Measurements from ENCODE around the gene GRK1. TPM values are rescaled to one million over a fixed set of nuclear protein-coding genes. Genes with fewer than 3 reads are reported as not detected.

Gene GRK1
- total and polyA plus RNA-seq, 2 experiments from 2014 or later: not detected

GRCh38 chr13:113659337-113659736 is 7.7 kb upstream of the GRK1 start (continued):
- no peak for TF ChIP-seq CTCF (conservative IDR thresholded peaks at IDR 0.05; ENCODE audit: low read depth in 2 of 2)

GRCh38 chr13:113660066-113660465 is 7.0 kb upstream of the GRK1 start:
- Histone ChIP-seq H3K79me2 (replicated peaks; ENCODE audit: insufficient read depth) (no peaks in the 10 kb centered on the region), H3K9me2 (ENCODE audit: insufficient read depth) (no peaks in the 10 kb centered on the region), H2AFZ (no peak overlapping the region), H3K36me3 (ENCODE audit: insufficient read depth) (no peaks in the 10 kb centered on the region), H3K4me2 (no peak overlapping the region), H3K27me3 (ENCODE audit: insufficient read depth) (no peaks in the 10 kb centered on the region), H3K27ac (ENCODE audit: low read depth) (no peak overlapping the region), H3K4me1 (ENCODE audit: insufficient read depth) (no peaks in the 10 kb centered on the region), H4K20me1 (replicated peaks; ENCODE audit: insufficient read depth) (no peaks in the 10 kb centered on the region), H3K4me3 (no peak overlapping the region), H3F3A (replicated peaks; ENCODE audit: low read depth) (no peaks in the 10 kb centered on the region)
- no peaks in the 10 kb centered on the region; the same call in 2 of the 3 replicates for H3K9me3 Mint-ChIP-seq
- no peak for ATAC-seq
- DNase-seq (ENCODE audit: low spot score): no peak
- no peaks in the 10 kb centered on the region for H3K36me3 Mint-ChIP-seq (ENCODE audit: low read depth)
- H3K4me3 Mint-ChIP-seq: no peak overlapping the region
- H3K4me1 Mint-ChIP-seq: peaks cover 4% of the 10 kb centered on the region; the same call in 2 of the 3 replicates
- H3K27ac Mint-ChIP-seq: no peak overlapping the region
- H3K27me3 Mint-ChIP-seq (ENCODE audit: insufficient read depth, low read depth, poor library complexity): peaks cover 4% of the 10 kb centered on the region
- TF ChIP-seq CTCF (conservative IDR thresholded peaks at IDR 0.05; ENCODE audit: low read depth in 2 of 2) (no peak), STAT1 (IDR thresholded peaks at IDR 0.05; ENCODE audit: unreplicated experiment) (no peak), REST (IDR thresholded peaks at IDR 0.05; ENCODE audit: unreplicated experiment) (no peak), ZNF331 (CRISPR knock-in tag; IDR thresholded peaks at IDR 0.05; ENCODE audit: low read depth) (no peak), EZH2 (IDR thresholded peaks at IDR 0.05; ENCODE audit: low read depth, unreplicated experiment) (no peak), JUNB (IDR thresholded peaks at IDR 0.05; ENCODE audit: unreplicated experiment) (no peak), EZH2phosphoT487 (IDR thresholded peaks at IDR 0.05; ENCODE audit: unreplicated experiment) (no peak), ZNF114 (CRISPR knock-in tag; IDR thresholded peaks at IDR 0.05) (no peak), NANOG (IDR thresholded peaks at IDR 0.05; ENCODE audit: borderline replicate concordance) (no peak), CREB1 (CRISPR knock-in tag; IDR thresholded peaks at IDR 0.05; ENCODE audit: low read depth) (no peak), ETS1 (IDR thresholded peaks at IDR 0.05) (no peak), POLR2AphosphoS5 (IDR thresholded peaks at IDR 0.05; ENCODE audit: low read depth) (no peak)

Data from GM23338 (cell line).